B cell (primary cell): ENCODE data around the gene LRSAM1. TPM values are rescaled to one million over a fixed set of nuclear protein-coding genes. Genes with fewer than 3 reads are reported as not detected.

Source experiments
- ATAC-seq: fragments of 200-7000 bp; cut with Tn5 transposase; one replicate; pipeline ENCODE4 v1.10.0; 2021; ENCODE audit warnings: low read depth, mild to moderate bottlenecking, moderate number of reproducible peaks, moderate library complexity
- CTCF ChIA-PET: fragments of 350-600 bp; sonication (Branson Sonifier 250); formaldehyde crosslinking; loops from one replicate; lab custom pipeline; 2021; ENCODE audit warnings: antibody characterized with exemption, inconsistent platforms; lab: Charles Lee
- POLR2A ChIA-PET: fragments of 350-600 bp; sonication (Branson Sonifier 250); formaldehyde crosslinking; loops from one replicate; lab custom pipeline; 2021; ENCODE audit warnings: antibody characterized with exemption; lab: Charles Lee
- DNase-seq: peaks from one replicate; pipeline ENCODE4 v3.0.0; 2013
- H2AFZ ChIP-seq: 2 replicates; pipeline ENCODE4 v1.6.1; 2012; ENCODE audit warnings: mild to moderate bottlenecking, low read depth, low read length; ENCODE audit not compliant: insufficient read depth, poor library complexity, severe bottlenecking
- H3K27ac ChIP-seq, 2 donors: 1 replicate in 1 of 2; 2 replicates in 1 of 2; pipeline ENCODE4 v1.5.1; 2012 to 2013; ENCODE audit warnings: low read length in 2 of 2, mild to moderate bottlenecking in 2 of 2, moderate library complexity in 1 of 2
- H3K27me3 ChIP-seq, 4 experiments: fragments of 200-600 bp in 1 of 4; sonication (generic) in 1 of 4; replicated peaks in 1 of 4; 1 replicate in 2 of 4; 2 replicates in 2 of 4; pipeline versions ENCODE4 v1.6.1 to v1.7.0; 2013 to 2016; ENCODE audit warnings: low read length in 3 of 4, mild to moderate bottlenecking in 2 of 4, mixed read lengths in 1 of 4, moderate library complexity in 1 of 4; ENCODE audit not compliant: insufficient read depth in 4 of 4, control insufficient read depth in 3 of 4; ENCODE audit errors: control extremely low read depth in 1 of 4
- H3K36me3 ChIP-seq, 2 experiments: replicated peaks in 1 of 2; 1 replicate in 1 of 2; 2 replicates in 1 of 2; pipeline versions ENCODE4 v1.6.1 to v1.7.1; 2013; ENCODE audit warnings: low read length in 1 of 2; ENCODE audit not compliant: insufficient read depth in 2 of 2, control insufficient read depth in 1 of 2; ENCODE audit errors: control extremely low read depth in 1 of 2, extremely low read depth in 1 of 2
- H3K4me1 ChIP-seq, 2 donors: fragments of 200-600 bp in 1 of 2; sonication (generic) in 1 of 2; 1 replicate in 1 of 2; 2 replicates in 1 of 2; pipeline versions ENCODE4 v1.5.1 to v1.6.1; 2013 to 2017; ENCODE audit warnings: low read length in 2 of 2; ENCODE audit not compliant: control insufficient read depth in 2 of 2, insufficient read depth in 2 of 2
- H3K4me2 ChIP-seq: replicated peaks from 2 replicates; pipeline ENCODE3; 2012; ENCODE audit warnings: mild to moderate bottlenecking, low read depth, low read length; ENCODE audit not compliant: poor library complexity, severe bottlenecking
- H3K4me3 ChIP-seq, 5 experiments: fragments of 200-600 bp in 1 of 5; sonication (generic) in 1 of 5; 1 replicate in 3 of 5; 2 replicates in 2 of 5; pipeline versions ENCODE4 v1.5.1 to v1.7.0; 2011 to 2016; ENCODE audit warnings: low read length in 4 of 5, mild to moderate bottlenecking in 4 of 5, low read depth in 2 of 5, control low read depth in 1 of 5, moderate library complexity in 1 of 5; ENCODE audit not compliant: insufficient read depth in 1 of 5; ENCODE audit errors: control extremely low read depth in 1 of 5, extremely low read depth in 1 of 5
- H3K79me2 ChIP-seq: fragments of 200-600 bp; sonication (generic); one replicate; pipeline ENCODE4 v1.6.0; 2016; ENCODE audit warnings: low read length; ENCODE audit not compliant: control insufficient read depth, insufficient read depth
- H3K9ac ChIP-seq: fragments of 200-600 bp; sonication (generic); 2 replicates; pipeline ENCODE4 v1.6.1; 2017; ENCODE audit warnings: mild to moderate bottlenecking, low read length, moderate library complexity
- H3K9me3 ChIP-seq, 3 donors: one replicate each; pipeline versions ENCODE4 v1.6.1 to v1.7.1; 2013; ENCODE audit warnings: low read length in 2 of 3; ENCODE audit not compliant: control insufficient read depth in 2 of 3, insufficient read depth in 1 of 3; ENCODE audit errors: control extremely low read depth in 1 of 3
- H4K20me1 ChIP-seq: 2 replicates; pipeline ENCODE4 v1.6.0; 2012; ENCODE audit warnings: mild to moderate bottlenecking, low read length; ENCODE audit not compliant: insufficient read depth, control insufficient read depth, poor library complexity, severe bottlenecking
- H3K27ac Mint-ChIP-seq: one replicate; pipeline ENCODE4 v1.8.0; 2021; ENCODE audit warnings: mixed read lengths
- H3K27me3 Mint-ChIP-seq: one replicate; pipeline ENCODE4 v1.8.0; 2021; ENCODE audit warnings: mixed read lengths
- H3K4me1 Mint-ChIP-seq: one replicate; pipeline ENCODE4 v1.8.0; 2021; ENCODE audit warnings: mixed read lengths
- H3K4me3 Mint-ChIP-seq: one replicate; pipeline ENCODE4 v1.8.0; 2021; ENCODE audit warnings: mixed read lengths
- H3K9me3 Mint-ChIP-seq: one replicate; pipeline ENCODE4 v1.8.0; 2022; ENCODE audit warnings: mixed read lengths; ENCODE audit not compliant: insufficient read depth
- CTCF ChIP-seq: fragments of 200-600 bp; IDR thresholded peaks from one replicate; pipeline ENCODE4 v1.8.0; 2022; ENCODE audit warnings: antibody characterized with exemption, mild to moderate bottlenecking
- EZH2 ChIP-seq: IDR thresholded peaks from 2 replicates; pipeline ENCODE4 v1.6.1; 2012; ENCODE audit warnings: borderline replicate concordance, low read depth, mild to moderate bottlenecking, moderate library complexity, low read length; ENCODE audit not compliant: insufficient read depth, poor library complexity, severe bottlenecking
- WGBS: methylation state at CpG from one replicate; pipeline ENCODE4 v1.1.5; 2013; ENCODE audit warnings: missing lambda C conversion rate; ENCODE audit not compliant: insufficient coverage; 5-methylcytosine and 5-hydroxymethylcytosine counted together
- intact Hi-C: fragments of 100-400 bp; cut with micrococcal nuclease; formaldehyde crosslinking; loops from one replicate; pipeline ENCODE4 v1.10.0; 2022
- polyA plus RNA-seq: library from polyadenylated mRNA; depleted of rRNA; stranded (reverse); fragments of >200 nt; gene quantifications from 2 replicates; pipeline ENCODE4 v1.2.3, GENCODE V29; 2012
- total RNA-seq, 2 donors: library from RNA; stranded (reverse); fragments of 120-200 nt in 1 of 2; gene quantifications; 1 replicate in 1 of 2; 2 replicates in 1 of 2; pipeline versions ENCODE4 v1.2.3 to v1.2.4, GENCODE V29; 2013 to 2022

The LRSAM1 gene
- total and polyA plus RNA-seq, 2 donors (not counting 1 experiment from before 2014, with no cell fraction given): 30.6 to 39.8 TPM

GRCh38 chr9:127423934-127424675 is 27.2 kb upstream of the LRSAM1 start, which contains the start of gene ZNF79:
Gene ZNF79, plus strand, starts transcription at chr9:127424382. Its CDS starts 406 bp downstream, at chr9:127424788.
- H3K4me3 ChIP-seq: peak within 1 kb of the TSS; percentile 73 to 97 (median 86)
- H4K20me1 ChIP-seq: peaks cover 9% of the 10 kb centered on the region
- CTCF ChIA-PET: interaction anchor here (1.0 to 1.8 kb wide), 4 partner anchors 20 to 27 kb away, joined by 3 to 5 read pairs (median 4); partner anchors contain the start of genes LRSAM1, RPL12 and SLC2A8
- DNase-seq (peak; percentile 93), ATAC-seq (peak; percentile 94)
- Mint-ChIP-seq H3K4me3 (peak within 1 kb of the TSS; percentile 99), H3K27me3 (no peaks in the 10 kb centered on the region), H3K27ac (peak within 1 kb of the TSS; percentile 95), H3K9me3 (no peaks in the 10 kb centered on the region), H3K4me1 (peaks cover 36% of the 10 kb centered on the region)
- no peaks in the 10 kb centered on the region for H3K9me3 ChIP-seq
- peaks cover 0 to 8% of the 10 kb centered on the region in 2 experiments for H3K36me3 ChIP-seq
- H3K4me1 ChIP-seq: peaks cover 19 to 25% of the 10 kb centered on the region in 2 donors
- intact Hi-C loops: loop anchor here (1.0 kb wide), 5 partner anchors 27 to 257 kb away; partner anchors contain the start of genes LRSAM1, RPL12 and SLC2A8
- H3K27ac ChIP-seq: peak within 1 kb of the TSS; percentile 56 to 79
- peak within 1 kb of the TSS; percentile 92 for H2AFZ ChIP-seq
- TF ChIP-seq CTCF (peak; percentile 9), EZH2 (no peak)
- H3K27me3 ChIP-seq: no peaks in the 10 kb centered on the region
- peaks cover 65% of the 10 kb centered on the region for H3K79me2 ChIP-seq
- under 1% methylated on average over 54 of the region's 54 CpGs for WGBS
- POLR2A ChIA-PET: interaction anchor here (0.6 to 1.8 kb wide), 5 partner anchors 27 to 643 kb away, joined by 3 to 8 read pairs (median 4); partner anchors contain the start of genes LRSAM1, RPL12 and SLC2A8
- peak within 1 kb of the TSS; percentile 87 for H3K4me2 ChIP-seq
- H3K9ac ChIP-seq: peak within 1 kb of the TSS; percentile 87
